ENCODE results near the gene SEC22C.

DNA sequence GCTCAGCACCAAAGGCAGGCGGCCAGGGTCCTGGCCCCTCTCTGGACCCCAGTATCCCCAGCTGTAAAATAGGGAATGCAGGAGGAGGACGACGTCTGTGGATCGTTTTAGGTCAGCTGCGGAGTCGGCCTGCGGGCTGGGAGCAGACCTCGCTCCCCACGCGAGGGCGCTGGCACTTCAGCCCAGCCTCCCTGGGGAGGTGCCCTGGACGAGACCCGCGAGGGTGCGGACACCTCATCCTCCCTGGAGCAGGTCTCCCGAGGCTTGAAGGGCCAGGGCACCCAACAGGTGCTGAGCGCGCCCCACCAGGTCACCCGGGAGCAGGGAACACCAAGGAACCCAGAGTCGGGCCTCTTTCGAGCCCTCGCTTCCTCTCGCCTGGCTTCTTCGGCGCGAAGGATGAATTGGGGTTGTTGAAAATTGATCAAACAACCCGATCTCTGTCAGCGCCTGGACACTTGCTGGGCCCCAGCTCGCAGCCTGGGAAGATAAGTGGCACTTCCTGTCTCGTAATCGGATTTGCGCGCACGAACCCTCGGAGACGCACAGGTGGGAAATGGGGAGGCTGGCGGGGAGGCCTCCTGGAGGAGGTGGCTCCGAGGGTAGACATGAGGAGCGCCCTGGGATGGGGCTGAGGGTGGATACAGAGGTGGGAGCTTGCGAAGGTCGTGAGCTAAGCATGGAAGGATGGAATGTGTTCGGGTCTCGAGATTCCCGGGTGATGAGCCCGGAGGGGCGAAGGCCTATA is 79.9 kb downstream of the SEC22C start:
- TF ChIP-seq CTCF (IDR thresholded peaks at IDR 0.05) = peak in 5 of 6 experiments; percentile 36 to 91 (median 79)
- TF ChIP-seq POLR2A (IDR thresholded peaks at IDR 0.05) = no peak
